Mesothelial cell of epicardium (in vitro differentiated cells): Measurements from ENCODE around the gene MIOX. TPM values are rescaled to one million over a fixed set of nuclear protein-coding genes. Genes with fewer than 3 reads are reported as not detected.

Experiments used
- DNase-seq, 2 experiments: peaks; one replicate each; pipeline ENCODE4 v3.0.0; 2021; ENCODE audit warnings: low spot score in 2 of 2; ENCODE audit not compliant: unreplicated experiment in 2 of 2
- H3K27ac Mint-ChIP-seq: 2 replicates; pipeline ENCODE4 v1.8.0; 2021; ENCODE audit warnings: mixed read lengths
- H3K27me3 Mint-ChIP-seq: 2 replicates; pipeline ENCODE4 v1.8.0; 2021; ENCODE audit warnings: low read depth, mixed read lengths
- H3K36me3 Mint-ChIP-seq: 2 replicates; pipeline ENCODE4 v1.8.0; 2021; ENCODE audit warnings: mixed read lengths
- H3K4me1 Mint-ChIP-seq: 2 replicates; pipeline ENCODE4 v1.8.0; 2021; ENCODE audit warnings: mixed read lengths
- H3K4me3 Mint-ChIP-seq: 2 replicates; pipeline ENCODE4 v1.8.0; 2021; ENCODE audit warnings: mild to moderate bottlenecking, moderate library complexity, mixed read lengths
- H3K9me3 Mint-ChIP-seq: 2 replicates; pipeline ENCODE4 v1.8.0; 2021; ENCODE audit warnings: mixed read lengths
- total RNA-seq: library from RNA; stranded (reverse); gene quantifications from 3 replicates; pipeline ENCODE4 v1.2.1, GENCODE V29; 2021
- TF ChIP-seq, protein P1 (sequence below): fragments of 200-600 bp; sonication (generic); IDR thresholded peaks from one replicate; pipeline ENCODE4 v1.5.0; 2021; ENCODE audit warnings: antibody characterized with exemption; ENCODE audit not compliant: unreplicated experiment

The MIOX gene
- total RNA-seq, 1 donor from 2014 or later = 0.34 TPM

DNA sequence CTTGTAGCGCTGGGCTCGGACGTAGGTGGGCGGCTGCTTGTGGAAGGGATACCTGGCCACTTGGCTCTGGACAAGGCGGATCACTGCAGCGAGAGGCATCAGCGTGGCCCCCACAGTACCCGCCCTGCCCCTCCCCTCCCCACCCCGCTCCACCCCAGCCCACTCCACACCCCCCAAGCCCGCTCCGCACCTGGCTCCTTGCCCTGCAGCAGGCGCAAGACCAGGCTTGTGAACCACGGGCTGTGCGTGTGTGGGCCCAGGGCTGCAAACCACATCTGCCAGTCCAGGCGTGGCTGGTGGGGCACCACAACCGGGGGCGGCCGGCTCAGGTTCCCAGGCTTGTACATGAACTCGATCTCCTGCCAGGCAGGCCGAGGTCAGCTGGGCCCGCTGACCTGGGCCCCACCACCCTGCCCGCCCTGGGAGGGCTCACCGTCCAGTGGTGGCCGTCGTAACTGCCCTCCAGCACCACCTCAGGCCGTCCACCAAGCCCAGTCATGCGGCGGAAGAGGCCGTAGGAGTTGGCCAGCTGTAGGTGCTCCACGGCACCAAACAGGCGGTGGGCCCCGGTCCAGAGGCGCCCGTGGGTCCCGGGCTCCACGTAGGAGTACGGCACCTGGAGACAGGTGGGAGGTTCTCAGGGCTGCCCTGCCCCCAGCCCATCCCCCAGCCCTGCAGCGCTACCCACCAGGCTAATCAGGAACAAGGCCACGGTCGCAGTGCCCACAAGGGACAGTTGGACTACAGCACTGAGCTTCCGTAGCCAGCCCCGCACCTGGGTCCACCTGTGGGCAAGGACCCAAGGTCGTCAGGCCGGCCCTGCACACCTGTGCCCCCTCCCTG is 17.9 kb downstream of the MIOX start:
- Mint-ChIP-seq H3K4me3 (no peak overlapping the region), H3K9me3 (no peaks in the 10 kb centered on the region), H3K4me1 (peaks cover 16% of the 10 kb centered on the region), H3K27ac (no peak overlapping the region), H3K36me3 (no peaks in the 10 kb centered on the region), H3K27me3 (no peaks in the 10 kb centered on the region)
- TF ChIP-seq, protein P1, sequence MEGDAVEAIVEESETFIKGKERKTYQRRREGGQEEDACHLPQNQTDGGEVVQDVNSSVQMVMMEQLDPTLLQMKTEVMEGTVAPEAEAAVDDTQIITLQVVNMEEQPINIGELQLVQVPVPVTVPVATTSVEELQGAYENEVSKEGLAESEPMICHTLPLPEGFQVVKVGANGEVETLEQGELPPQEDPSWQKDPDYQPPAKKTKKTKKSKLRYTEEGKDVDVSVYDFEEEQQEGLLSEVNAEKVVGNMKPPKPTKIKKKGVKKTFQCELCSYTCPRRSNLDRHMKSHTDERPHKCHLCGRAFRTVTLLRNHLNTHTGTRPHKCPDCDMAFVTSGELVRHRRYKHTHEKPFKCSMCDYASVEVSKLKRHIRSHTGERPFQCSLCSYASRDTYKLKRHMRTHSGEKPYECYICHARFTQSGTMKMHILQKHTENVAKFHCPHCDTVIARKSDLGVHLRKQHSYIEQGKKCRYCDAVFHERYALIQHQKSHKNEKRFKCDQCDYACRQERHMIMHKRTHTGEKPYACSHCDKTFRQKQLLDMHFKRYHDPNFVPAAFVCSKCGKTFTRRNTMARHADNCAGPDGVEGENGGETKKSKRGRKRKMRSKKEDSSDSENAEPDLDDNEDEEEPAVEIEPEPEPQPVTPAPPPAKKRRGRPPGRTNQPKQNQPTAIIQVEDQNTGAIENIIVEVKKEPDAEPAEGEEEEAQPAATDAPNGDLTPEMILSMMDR = no peak
- DNase-seq = no peak

DNA sequence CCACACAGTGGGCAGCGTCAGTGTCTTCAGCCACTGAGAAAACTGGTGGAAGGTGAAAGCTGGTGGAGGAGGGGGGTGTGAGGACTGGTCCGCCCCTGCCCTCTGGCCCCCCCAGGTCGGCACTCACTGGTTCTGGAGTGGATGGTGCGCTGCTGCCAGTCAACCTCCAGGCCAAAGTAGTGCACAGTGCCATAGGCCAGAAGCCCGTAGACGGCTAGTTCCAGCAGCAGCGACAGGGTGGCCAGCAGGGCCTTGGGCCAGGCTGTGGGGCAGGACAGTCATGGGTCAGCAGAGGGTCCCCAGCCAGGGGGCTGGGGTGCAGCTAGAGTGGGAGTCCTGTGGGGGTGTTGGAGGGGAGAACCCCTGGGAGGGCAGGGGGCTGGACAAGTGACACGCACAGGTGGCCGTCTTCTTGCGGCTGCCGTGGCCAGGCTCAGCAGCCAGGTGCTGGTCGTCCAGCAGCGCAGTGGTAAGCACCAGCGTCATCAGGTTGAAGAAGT is 18.7 kb downstream of the MIOX start:
- Mint-ChIP-seq H3K36me3 (no peaks in the 10 kb centered on the region), H3K27me3 (no peaks in the 10 kb centered on the region), H3K9me3 (no peaks in the 10 kb centered on the region), H3K27ac (no peak overlapping the region), H3K4me1 (peaks cover 17% of the 10 kb centered on the region), H3K4me3 (peak overlapping the region; percentile 42)
- TF ChIP-seq, protein P1 = no peak
- DNase-seq = no peak

DNA sequence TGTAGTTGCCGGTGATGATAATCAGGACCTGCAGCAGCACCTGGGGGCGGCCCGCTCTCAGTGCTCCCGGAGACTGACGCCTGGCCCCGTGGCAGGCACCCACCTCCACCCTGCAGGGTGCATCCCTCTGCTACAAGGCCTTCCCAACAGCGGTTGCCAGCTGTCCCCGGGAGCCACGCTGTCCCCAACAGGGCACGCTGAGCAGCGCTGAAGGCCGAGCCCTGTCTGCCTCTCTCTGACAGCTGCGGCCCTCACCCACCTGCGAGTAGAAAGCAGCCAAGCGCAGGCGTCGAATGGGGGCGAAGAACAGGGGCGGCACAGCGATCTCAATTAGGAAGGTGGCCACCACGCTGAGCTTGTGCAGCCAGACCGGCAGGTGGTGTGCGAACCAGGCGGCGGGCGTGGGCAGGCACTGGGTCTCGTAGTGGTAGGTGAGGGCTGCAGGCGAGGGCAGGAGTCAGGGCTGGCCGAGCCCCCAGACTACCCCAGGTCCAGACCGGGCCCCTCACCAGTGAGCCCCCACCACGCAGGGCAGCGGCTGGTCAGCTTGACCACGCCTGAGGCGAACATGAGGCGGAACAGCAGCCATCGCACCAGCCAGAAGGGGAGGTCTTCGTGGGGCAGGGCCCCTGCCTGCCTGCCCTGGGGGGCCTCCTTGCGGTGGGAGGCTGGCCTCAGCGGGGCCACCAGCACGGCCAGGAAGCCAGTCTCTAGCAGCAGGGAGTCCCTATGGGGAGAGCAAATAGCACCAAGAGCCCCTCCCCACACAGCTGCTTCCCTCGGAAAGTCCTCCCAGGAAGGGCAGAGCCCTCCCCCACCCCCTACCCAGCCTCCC is 19.3 kb downstream of the MIOX start:
- TF ChIP-seq, protein P1 = no peak
- Mint-ChIP-seq H3K36me3 (no peaks in the 10 kb centered on the region), H3K27ac (no peak overlapping the region), H3K4me3 (peak overlapping the region; percentile 96), H3K27me3 (no peaks in the 10 kb centered on the region), H3K4me1 (peaks cover 17% of the 10 kb centered on the region), H3K9me3 (no peaks in the 10 kb centered on the region)
- no peak for DNase-seq

DNA sequence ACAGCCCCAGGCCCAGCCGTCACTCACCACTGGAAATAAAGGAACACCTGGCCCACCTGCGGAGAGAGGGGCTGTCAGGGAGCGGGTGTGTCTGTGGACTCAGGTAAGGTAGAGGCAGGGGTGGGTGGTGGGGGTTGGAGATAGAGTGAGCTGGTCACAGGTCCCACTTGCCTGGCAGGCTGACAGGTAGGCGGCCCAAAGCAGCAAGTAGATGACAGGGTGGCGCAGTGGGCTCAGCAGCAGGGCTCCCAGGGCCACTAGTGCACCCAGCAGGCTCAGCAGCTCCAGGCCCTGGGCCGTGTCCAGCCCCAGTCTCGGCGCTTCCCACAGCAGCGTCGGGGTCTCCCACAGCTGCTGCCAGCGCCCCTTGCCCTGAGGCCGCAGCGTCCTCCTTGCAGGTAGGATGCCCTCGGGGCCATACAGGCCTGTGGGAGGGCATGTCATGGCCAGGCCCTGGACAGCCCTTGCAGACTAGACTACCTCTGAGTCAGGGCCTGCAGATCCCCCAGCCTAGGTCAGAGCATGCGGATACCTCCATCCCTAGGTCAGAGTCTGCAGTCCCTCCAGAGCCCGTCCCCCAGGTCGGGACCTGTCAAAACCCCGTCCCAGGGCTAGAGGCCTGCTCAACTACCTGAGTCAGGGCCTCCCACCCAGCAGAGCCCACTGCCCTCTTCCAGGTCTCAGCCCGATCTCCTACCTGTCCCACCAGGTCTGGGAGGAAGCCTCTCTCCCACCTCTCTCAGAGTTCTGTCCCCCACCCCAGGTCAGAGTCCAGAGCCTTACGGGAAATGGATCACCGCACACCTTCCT is 20.2 kb downstream of the MIOX start:
- no peaks in the 10 kb centered on the region for H3K27me3 Mint-ChIP-seq
- peaks cover 17% of the 10 kb centered on the region for H3K4me1 Mint-ChIP-seq
- TF ChIP-seq, protein P1 = no peak
- H3K4me3 Mint-ChIP-seq = peak overlapping the region; percentile 96
- no peak for DNase-seq
- no peaks in the 10 kb centered on the region for H3K9me3 Mint-ChIP-seq
- no peaks in the 10 kb centered on the region for H3K36me3 Mint-ChIP-seq
- H3K27ac Mint-ChIP-seq = peak overlapping the region; percentile 91

DNA sequence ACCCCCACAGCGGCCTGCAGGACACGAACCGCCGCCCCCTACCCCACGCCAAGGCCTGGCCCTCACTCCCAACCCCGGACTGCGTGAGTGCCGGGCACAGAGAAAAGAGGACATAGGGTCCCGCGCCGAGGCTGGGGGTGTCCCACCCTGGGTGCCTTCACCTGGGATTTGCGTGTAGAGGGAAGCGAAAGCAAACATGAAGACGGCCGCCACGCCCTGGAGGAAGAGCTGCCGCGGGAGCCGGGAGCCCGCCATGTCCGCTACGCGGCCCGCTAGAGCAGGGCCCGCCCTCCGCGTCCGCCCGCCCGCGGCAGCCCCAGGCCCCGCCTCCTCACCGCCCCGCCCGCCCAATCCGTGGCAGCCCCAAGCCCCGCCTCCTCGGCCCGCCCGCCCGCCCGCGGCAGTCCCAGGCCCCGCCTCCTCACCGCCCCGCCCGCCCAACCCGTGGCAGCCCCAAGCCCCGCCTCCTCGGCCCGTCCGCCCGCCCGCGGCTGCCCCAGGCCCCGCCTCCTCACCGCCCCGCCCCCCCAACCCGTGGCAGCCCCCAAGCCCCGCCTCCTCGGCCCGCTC is 20.8 kb downstream of the MIOX start, which contains the start of gene LMF2:
LMF2 (minus strand) TSS at position 282 of the 570 bp plus-strand sequence; CDS start at position 255, 27 bp downstream.
- Mint-ChIP-seq H3K4me1 (peaks cover 17% of the 10 kb centered on the region), H3K27me3 (no peaks in the 10 kb centered on the region), H3K4me3 (peak within 1 kb of the TSS; percentile 96), H3K9me3 (no peaks in the 10 kb centered on the region), H3K36me3 (peaks cover 4% of the 10 kb centered on the region), H3K27ac (peak within 1 kb of the TSS; percentile 99)
- DNase-seq = peak; percentile 90 to 92
- TF ChIP-seq, protein P1 = no peak
